Measurements from ENCODE around the gene MAN1B1.

MAN1B1 gene

DNA sequence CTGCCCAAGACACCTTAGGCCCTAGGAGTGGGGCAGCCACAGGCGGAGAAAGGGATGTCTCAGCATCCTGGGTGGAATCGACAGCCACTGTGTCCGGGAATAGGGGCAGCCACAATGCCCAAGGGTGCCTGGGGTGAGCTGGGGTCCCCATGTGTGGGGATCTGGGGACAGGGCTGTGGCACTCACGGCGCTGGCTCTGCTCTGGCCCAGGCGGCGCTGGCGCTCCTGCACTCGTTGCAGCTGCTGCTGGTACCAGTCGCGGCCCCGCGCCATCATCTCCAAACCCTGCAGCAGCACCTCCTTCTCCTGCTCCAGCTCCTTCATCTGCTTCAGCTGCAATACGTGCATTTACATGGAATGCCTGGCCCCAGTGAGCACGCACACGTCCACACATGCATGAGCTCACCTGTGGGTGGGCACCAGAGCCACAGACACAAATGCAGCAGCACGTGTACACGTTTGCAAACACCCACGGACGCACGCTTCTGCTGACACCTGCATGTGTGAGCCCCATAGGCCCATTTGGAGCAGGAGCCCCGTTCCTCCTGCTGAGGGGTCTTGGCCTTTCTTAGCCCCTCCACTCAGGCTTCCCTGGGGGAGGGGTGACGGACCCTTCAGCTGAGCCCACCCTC, 21.3 kb upstream of the MAN1B1 start:
- TF ChIP-seq, protein P1, sequence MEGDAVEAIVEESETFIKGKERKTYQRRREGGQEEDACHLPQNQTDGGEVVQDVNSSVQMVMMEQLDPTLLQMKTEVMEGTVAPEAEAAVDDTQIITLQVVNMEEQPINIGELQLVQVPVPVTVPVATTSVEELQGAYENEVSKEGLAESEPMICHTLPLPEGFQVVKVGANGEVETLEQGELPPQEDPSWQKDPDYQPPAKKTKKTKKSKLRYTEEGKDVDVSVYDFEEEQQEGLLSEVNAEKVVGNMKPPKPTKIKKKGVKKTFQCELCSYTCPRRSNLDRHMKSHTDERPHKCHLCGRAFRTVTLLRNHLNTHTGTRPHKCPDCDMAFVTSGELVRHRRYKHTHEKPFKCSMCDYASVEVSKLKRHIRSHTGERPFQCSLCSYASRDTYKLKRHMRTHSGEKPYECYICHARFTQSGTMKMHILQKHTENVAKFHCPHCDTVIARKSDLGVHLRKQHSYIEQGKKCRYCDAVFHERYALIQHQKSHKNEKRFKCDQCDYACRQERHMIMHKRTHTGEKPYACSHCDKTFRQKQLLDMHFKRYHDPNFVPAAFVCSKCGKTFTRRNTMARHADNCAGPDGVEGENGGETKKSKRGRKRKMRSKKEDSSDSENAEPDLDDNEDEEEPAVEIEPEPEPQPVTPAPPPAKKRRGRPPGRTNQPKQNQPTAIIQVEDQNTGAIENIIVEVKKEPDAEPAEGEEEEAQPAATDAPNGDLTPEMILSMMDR (IDR thresholded peaks at IDR 0.05; ENCODE audit: low read depth, low read length, missing control alignments): no peak
- DNase-seq (ENCODE audit: extremely low read depth, low read depth): no peak
- H3K4me3 ChIP-seq (replicated peaks; ENCODE audit: low read depth, low read length): no peak overlapping the region

- DNase-seq (ENCODE audit: extremely low read depth, low read depth): no peak
- H3K4me3 ChIP-seq (replicated peaks; ENCODE audit: low read depth, low read length): no peak overlapping the region
- TF ChIP-seq, protein P1 (IDR thresholded peaks at IDR 0.05; ENCODE audit: low read depth, low read length, missing control alignments): no peak
Observed at GRCh38 chr9:137066096-137066861, 20.5 kb upstream of the MAN1B1 start.

DNA sequence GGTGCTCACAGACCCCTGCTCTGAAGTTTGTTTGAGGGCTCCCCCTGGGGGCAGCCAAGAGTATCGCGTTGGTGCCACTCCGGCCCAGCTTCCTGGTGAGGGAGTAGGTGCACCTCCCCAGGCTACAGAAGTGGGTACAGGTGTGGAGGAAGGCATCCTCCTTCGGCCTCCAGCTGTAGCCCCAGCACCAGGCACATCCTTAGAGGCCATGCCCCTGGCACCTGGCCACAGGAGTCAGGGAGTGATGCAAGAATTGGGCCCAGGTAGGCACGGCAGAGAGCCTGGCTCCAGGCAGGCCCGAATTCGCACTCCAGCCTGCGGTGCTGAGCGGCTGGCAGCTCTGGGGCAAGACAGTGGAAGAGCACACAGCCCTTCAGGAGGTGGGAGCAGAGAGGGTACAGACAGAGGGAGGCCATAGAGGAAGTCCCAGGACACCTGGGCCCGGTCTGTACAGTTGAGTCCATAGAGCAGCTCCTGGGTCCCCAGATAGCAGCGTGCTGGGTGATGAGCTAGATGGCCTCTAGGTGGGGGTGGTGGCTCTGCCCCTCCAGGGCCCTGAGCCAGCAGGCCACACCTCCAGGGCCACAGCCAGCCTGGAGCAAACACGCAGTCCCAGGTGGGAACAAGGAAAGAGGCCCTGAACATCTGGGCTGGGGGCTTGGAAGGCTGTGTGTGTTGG, 18.8 kb upstream of the MAN1B1 start:
- H3K4me3 ChIP-seq (replicated peaks; ENCODE audit: low read depth, low read length): peak overlapping the region; percentile 58; the same call in 1 of the 2 replicates
- TF ChIP-seq, protein P1 (IDR thresholded peaks at IDR 0.05; ENCODE audit: low read depth, low read length, missing control alignments): peak; percentile 83
- no peak for DNase-seq (ENCODE audit: extremely low read depth, low read depth)

- H3K4me3 ChIP-seq (replicated peaks; ENCODE audit: low read depth, low read length): peak overlapping the region; percentile 58
- DNase-seq (ENCODE audit: extremely low read depth, low read depth): no peak
Observed at GRCh38 chr9:137068539-137069507, 18.0 kb upstream of the MAN1B1 start.

DNA sequence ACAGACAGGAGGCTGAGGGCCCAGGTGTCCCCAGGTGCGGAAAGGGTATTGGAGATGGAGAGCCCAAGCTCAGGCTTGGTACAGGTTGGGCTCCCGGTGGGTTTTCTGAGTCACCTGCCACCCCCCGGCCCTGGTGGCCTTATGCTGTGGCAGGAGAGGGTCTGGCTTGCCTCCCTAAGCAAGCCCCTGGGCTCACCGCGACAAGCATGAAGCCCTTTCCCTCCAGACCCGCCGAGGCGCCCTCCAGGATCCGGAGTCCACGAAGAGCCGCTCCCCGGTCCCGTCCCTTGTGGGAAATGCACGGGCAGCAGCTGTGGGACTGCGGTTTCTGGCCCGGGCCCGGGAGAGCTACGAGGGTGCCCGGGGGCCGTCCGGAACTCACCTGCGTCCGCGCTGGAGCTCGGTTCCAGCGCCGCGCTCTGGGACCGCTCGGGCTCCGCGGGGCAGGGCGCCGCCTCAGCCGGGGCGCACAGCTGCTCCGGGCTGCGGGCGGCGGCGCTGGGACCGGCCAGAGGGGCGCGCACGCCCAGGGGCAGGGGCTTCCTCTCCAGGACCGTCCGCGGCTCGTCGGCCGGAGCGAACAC, 17.2 kb upstream of the MAN1B1 start:
- DNase-seq (ENCODE audit: extremely low read depth, low read depth): no peak
- TF ChIP-seq, protein P1 (IDR thresholded peaks at IDR 0.05; ENCODE audit: low read depth, low read length, missing control alignments): no peak
- H3K4me3 ChIP-seq (replicated peaks; ENCODE audit: low read depth, low read length): peak overlapping the region; percentile 58

More at GRCh38 chr9:137068539-137069507, 18.0 kb upstream of the MAN1B1 start:
- TF ChIP-seq, protein P1 (IDR thresholded peaks at IDR 0.05; ENCODE audit: low read depth, low read length, missing control alignments): no peak

Data from HFF-Myc (cell line).